ENCODE data around the gene MPV17.
"Not testable (repeated sequence)": the region's sequence is repeated elsewhere in the genome, so short reads cannot be mapped to it uniquely, and the experiment has no call there.

The MPV17 gene

DNA sequence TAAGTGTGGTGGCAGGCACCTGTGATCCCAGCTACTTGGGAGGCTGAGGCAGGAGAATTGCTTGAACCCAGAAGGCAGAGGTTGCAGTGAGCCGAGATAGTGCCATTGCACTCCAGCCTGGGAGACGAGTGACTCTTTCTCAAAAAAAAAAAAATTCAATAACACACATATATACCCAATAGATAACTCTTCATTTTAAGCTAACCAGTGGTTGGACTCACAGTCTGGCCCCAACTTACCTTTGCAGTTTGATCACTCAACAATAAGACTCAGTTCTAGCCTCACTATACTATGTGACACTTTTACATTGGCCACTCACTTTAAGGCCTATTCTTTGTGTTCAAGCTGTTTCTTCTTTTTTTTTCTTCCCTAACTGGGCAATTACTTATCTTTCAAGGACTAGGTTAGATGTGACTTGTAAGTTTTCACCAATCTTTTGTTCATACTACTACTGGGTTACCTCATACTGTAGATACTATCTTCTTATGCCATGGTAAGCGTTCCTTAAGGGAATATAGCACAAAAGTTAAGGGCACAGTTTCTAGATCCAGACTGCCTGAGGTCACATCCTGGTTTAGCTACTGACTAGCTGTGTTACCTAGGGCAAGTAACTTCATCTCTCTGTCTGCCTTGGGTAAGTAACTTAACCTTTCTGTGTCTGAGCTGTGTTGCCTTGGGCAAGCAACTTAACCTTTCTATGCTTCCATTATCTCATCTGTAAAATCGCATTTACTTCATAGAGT lies 40.0 kb upstream of the MPV17 start:
- FAIRE-seq: no peak
- TF ChIP-seq, protein P1, sequence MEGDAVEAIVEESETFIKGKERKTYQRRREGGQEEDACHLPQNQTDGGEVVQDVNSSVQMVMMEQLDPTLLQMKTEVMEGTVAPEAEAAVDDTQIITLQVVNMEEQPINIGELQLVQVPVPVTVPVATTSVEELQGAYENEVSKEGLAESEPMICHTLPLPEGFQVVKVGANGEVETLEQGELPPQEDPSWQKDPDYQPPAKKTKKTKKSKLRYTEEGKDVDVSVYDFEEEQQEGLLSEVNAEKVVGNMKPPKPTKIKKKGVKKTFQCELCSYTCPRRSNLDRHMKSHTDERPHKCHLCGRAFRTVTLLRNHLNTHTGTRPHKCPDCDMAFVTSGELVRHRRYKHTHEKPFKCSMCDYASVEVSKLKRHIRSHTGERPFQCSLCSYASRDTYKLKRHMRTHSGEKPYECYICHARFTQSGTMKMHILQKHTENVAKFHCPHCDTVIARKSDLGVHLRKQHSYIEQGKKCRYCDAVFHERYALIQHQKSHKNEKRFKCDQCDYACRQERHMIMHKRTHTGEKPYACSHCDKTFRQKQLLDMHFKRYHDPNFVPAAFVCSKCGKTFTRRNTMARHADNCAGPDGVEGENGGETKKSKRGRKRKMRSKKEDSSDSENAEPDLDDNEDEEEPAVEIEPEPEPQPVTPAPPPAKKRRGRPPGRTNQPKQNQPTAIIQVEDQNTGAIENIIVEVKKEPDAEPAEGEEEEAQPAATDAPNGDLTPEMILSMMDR (IDR thresholded peaks at IDR 0.05; ENCODE audit: insufficient read depth, missing control alignments): no peak
- DNase-seq (ENCODE audit: insufficient read length, low spot score): no peak

DNA sequence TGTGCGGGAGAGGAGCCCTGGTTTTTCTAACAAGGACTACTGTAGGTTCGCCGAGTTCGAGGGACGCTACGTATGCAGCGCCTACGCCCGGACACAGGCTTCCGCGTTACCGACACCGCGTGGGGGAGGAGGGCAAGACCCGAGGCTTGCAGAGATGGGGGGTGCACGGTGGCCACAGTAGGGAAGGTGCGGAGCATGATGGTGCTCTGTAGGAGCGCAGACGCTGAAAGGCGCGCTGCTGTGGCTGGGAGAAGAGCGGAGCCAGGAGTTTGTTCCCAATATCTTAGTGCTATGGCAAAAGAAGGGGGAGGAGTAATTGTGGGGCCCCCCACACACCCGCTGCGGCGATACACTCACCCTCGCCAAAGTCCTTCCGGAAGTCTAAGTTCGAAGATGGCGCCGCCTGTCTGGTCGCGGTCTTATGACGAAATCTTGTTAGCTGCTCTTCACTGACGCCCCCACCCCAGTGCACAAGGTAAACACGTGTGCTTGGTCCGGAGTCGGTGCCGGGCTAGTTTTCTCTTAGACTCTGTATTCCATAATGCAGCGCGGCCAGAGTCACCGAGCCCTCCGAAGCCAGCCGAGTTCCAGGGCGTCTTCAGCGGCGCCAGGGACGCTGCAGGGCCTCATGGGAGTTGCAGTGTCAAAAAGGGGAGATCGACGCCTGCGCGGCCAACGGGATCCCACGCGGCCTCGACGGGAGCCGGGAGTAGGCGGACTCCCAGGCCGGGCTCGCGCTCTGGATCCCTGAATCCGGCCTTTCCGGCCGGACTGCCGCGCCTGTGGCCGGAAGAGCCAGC lies 33.7 kb upstream of the MPV17 start, which contains the start of gene GTF3C2:
Gene GTF3C2 (minus strand): TSS at position 383 of the 800 bp plus-strand sequence. CDS start 13,210 bp downstream, outside the sequence.
- FAIRE-seq (no peak), DNase-seq (ENCODE audit: insufficient read length, low spot score) (peak; percentile 70)
- TF ChIP-seq, protein P1 (IDR thresholded peaks at IDR 0.05; ENCODE audit: insufficient read depth, missing control alignments): no peak

DNA sequence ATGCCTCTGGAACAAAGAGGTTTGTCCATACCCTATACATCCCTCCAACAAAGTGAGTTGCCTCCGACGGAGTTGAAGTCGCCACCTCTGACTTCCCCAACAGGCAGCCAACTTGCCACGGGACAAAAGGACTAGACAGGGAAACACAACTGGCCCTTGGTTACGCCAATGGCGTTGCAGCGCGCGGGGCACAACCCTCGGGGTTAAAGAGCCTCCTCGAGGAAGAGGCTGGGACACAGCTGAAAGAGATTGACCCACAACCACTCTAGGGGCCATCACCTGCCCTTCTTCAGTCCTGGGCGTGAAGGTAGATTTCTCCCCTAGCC lies 33.1 kb upstream of the MPV17 start:
- FAIRE-seq (no peak), DNase-seq (ENCODE audit: insufficient read length, low spot score) (no peak)
- TF ChIP-seq, protein P1 (IDR thresholded peaks at IDR 0.05; ENCODE audit: insufficient read depth, missing control alignments): no peak

DNA sequence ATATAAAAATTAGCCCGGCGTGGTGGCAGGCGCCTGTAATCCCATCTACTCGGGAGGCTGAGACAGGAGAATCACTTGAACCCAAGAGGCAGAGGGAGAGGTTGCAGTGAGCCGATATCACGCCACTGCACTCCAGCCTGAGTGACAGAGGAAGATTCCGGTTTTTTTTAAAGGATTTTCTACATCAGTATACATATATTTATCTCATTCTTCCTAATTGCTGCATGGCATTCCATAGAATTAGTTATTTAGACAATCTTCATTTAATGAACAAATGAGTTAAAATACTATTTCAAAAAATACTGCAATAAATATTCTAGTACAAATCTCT lies 31.7 kb upstream of the MPV17 start:
- FAIRE-seq (no peak), DNase-seq (ENCODE audit: insufficient read length, low spot score) (no peak)
- TF ChIP-seq, protein P1 (IDR thresholded peaks at IDR 0.05; ENCODE audit: insufficient read depth, missing control alignments): no peak

DNA sequence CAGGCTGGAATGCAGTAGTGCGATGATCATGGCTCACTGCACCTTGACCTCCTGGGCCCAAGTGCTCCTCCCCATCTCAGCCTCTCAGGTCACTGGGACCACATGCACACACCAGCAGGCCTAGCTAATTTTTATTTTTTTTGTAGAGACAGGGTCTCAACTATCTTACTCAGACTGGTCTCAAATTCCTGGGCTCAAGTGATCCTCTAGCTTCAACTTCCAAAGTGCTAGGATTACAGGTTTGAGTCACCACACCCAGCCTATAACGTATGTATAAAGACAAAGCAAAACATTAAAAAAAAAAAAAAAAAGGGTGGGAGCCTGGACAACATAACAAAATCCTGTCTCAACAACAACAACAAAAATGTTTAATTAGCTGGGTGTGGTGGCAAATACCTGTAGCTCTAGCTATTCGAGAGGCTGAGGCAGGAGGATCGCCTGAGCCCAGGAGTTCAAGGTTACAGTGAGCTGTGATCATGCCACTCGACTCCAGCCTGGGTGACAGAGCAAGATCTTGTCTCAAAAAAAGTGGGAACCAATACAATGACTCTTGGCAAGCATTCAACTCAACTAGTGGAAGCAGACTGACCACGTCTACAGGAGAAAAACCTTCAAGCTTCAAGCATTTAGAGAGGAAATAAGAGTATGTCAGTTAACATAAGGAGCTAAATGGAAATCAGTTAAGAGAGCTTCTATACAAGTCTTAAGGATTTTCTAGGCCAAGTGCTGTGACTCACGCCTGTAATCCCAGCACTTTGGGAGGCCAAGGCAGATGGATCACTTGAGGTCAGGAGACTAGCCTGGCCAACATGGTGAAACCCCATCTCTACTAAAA lies 31.1 kb upstream of the MPV17 start:
- TF ChIP-seq, protein P1 (IDR thresholded peaks at IDR 0.05; ENCODE audit: insufficient read depth, missing control alignments): no peak
- FAIRE-seq: no peak
- DNase-seq (ENCODE audit: insufficient read length, low spot score): no peak

DNA sequence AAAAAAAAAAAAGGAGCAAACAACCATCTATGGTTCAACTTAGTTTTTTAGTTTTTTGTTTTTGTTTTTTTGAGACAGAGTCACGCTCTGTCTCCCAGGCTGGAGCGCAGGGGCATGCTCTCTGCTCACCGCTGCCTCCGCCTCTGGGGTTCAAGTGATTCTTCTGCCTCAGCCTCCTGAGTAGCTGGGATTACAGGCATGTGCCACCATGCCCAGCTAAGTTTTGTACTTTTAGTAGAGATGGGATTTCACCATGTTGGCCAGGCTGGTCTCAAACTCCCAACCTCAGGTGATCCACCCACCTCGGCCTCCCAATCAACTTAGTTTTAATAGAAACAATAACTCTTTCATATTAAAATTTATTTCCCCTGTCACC lies 30.5 kb upstream of the MPV17 start:
- not testable (repeated sequence) for FAIRE-seq

DNA sequence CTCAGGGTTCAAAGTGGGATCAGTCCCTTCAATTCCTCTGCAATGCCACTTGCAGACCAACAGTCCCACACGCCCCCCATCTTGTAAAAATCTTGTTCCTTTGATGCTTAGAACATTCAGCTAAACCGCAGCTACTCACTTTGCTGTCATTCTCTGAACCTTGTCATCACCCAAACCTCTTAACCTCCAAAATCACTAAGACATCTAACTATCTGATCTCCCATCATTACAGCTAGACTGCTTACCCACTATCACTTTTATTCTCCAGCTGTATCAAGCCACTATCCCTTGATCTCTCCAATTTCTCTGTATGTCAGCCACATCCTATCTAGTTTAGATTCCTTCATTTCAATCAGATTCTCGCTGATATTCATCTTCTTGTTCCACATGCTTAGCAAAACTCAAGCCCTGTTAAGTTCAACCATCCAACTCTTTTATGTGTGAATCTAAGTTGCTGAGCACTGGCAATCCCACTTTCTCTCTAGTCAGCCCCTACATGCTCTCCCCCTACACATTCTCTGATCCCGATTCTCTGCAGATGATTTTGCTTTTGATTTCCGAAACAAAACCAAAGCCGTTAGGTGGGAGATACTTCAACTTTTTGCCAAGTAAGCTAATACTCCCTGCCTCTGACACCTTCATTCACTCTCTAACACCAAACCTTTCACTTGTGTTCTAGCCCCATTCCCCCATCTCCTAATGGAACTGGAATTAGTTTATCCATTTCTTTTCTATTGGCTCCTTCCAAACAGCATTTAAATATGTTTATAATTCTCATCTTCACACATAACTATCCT lies 29.1 kb upstream of the MPV17 start:
- DNase-seq (ENCODE audit: insufficient read length, low spot score): no peak
- FAIRE-seq: no peak
- TF ChIP-seq, protein P1 (IDR thresholded peaks at IDR 0.05; ENCODE audit: insufficient read depth, missing control alignments): no peak

More for the DNA sequence above, 30.5 kb upstream of the MPV17 start:
- DNase-seq (ENCODE audit: insufficient read length, low spot score): not testable (repeated sequence)
